HepG2 (cell line): ENCODE data around the gene VNN1. TPM values are rescaled to one million over a fixed set of nuclear protein-coding genes. Genes with fewer than 3 reads are reported as not detected.

Source experiments
- ATAC-seq: fragments of 200-7000 bp; cut with Tn5 transposase; 3 replicates; pipeline ENCODE4 v1.9.1; 2020; ENCODE audit warnings: mild to moderate bottlenecking, moderate library complexity
- BruUV-seq: library from RNA; stranded (reverse); fragments of 400-500 nt; replicated peaks from 2 replicates; lab custom pipeline; 2021; lab: Mats Ljungman, UMichigan
- CTCF ChIA-PET: fragments of 300-600 bp; formaldehyde crosslinking; extraction: SDS; loops from one replicate; lab custom pipeline; 2021; ENCODE audit warnings: low total read pairs, inconsistent platforms, low intra/inter-chr PET ratio; lab: Yijun Ruan, JAX
- POLR2A ChIA-PET: fragments of 350-600 bp; sonication (Branson Sonifier 250); formaldehyde crosslinking; loops from one replicate; lab custom pipeline; 2020; ENCODE audit warnings: antibody characterized with exemption, inconsistent platforms; lab: Yijun Ruan, JAX
- DNase-seq: peaks from one replicate; pipeline ENCODE4 v3.0.0-alpha.2; 2015; ENCODE audit warnings: low spot score
- FAIRE-seq: peaks from 3 replicates; lab custom pipeline; 2011; peaks lifted over from hg19 to GRCh38; lab: Jason Lieb, UNC
- H2AFZ ChIP-seq: one replicate; pipeline ENCODE4 v1.6.1; 2011; ENCODE audit warnings: low read length, inconsistent platforms
- H3K27ac ChIP-seq: fragments of 300-600 bp; 3 replicates; pipeline ENCODE4 v1.8.0; 2011; ENCODE audit warnings: mixed run types, mild to moderate bottlenecking, mixed read lengths, low read length, inconsistent platforms; ENCODE audit not compliant: insufficient read depth; ENCODE audit errors: extremely low read length
- H3K27me3 ChIP-seq, 2 experiments: fragments of 200-600 bp in 1 of 2; 2 replicates in 1 of 2; 3 replicates in 1 of 2; pipeline versions ENCODE4 v1.6.0 to v1.8.0; 2011; ENCODE audit warnings: low read length in 2 of 2, mild to moderate bottlenecking in 2 of 2, moderate library complexity in 2 of 2, inconsistent platforms in 1 of 2; ENCODE audit not compliant: insufficient read depth in 2 of 2, control insufficient read depth in 1 of 2
- H3K36me3 ChIP-seq, 2 experiments: fragments of 200-600 bp in 1 of 2; replicated peaks in 1 of 2; 2 replicates in 1 of 2; 3 replicates in 1 of 2; pipeline versions ENCODE4 v1.5.1 to v1.8.0; 2011; ENCODE audit warnings: low read length in 2 of 2, inconsistent platforms in 1 of 2; ENCODE audit not compliant: insufficient read depth in 2 of 2, control insufficient read depth in 1 of 2
- H3K4me1 ChIP-seq: 2 replicates; pipeline ENCODE4 v1.5.1; 2012; ENCODE audit warnings: low read length, inconsistent platforms; ENCODE audit not compliant: insufficient read depth
- H3K4me2 ChIP-seq: 2 replicates; pipeline ENCODE4 v1.6.0; 2011; ENCODE audit warnings: low read depth, low read length, inconsistent platforms
- H3K4me3 ChIP-seq, 3 experiments: fragments of 200-600 bp in 1 of 3; sonication (generic), shearing (Covaris generic) in 1 of 3; replicated peaks in 1 of 3; 2 replicates each; pipeline ENCODE4 v1.5.1; 2011 to 2016; ENCODE audit warnings: low read length in 3 of 3, inconsistent platforms in 2 of 3, low read depth in 2 of 3, mild to moderate bottlenecking in 2 of 3, control low read depth in 1 of 3, mixed read lengths in 1 of 3; ENCODE audit not compliant: insufficient read depth in 1 of 3
- H3K79me2 ChIP-seq: one replicate; pipeline ENCODE4 v1.6.1; 2011; ENCODE audit warnings: low read length, inconsistent platforms; ENCODE audit not compliant: insufficient read depth
- H3K9ac ChIP-seq: 2 replicates; pipeline ENCODE4 v1.6.0; 2011; ENCODE audit warnings: mild to moderate bottlenecking, low read depth, low read length, inconsistent platforms; ENCODE audit not compliant: insufficient read depth
- H3K9me3 ChIP-seq: 2 replicates; pipeline ENCODE4 v1.5.1; 2012; ENCODE audit warnings: mild to moderate bottlenecking, low read length
- H4K20me1 ChIP-seq: 2 replicates; pipeline ENCODE4 v1.6.0; 2011; ENCODE audit warnings: inconsistent platforms, mild to moderate bottlenecking, low read length, moderate library complexity; ENCODE audit not compliant: insufficient read depth
- ASH2L ChIP-seq: fragments of 300-600, 200-600 bp; sonication (generic); IDR thresholded peaks from 2 replicates; pipeline ENCODE4 v1.7.0; 2017; ENCODE audit warnings: low read depth, mild to moderate bottlenecking, moderate library complexity, mixed read lengths, low read length; ENCODE audit not compliant: insufficient read length
- MATR3 ChIP-seq: sonication (generic); formaldehyde crosslinking; IDR thresholded peaks from 2 replicates; pipeline ENCODE4 v1.4.0; 2020; ENCODE audit warnings: missing genetic modification reagents
- NCOA1 ChIP-seq: sonication (generic); formaldehyde crosslinking; IDR thresholded peaks from 2 replicates; pipeline ENCODE4 v1.9.0; 2021; ENCODE audit warnings: missing genetic modification reagents
- RBM22 ChIP-seq: fragments of 200-400 bp; formaldehyde crosslinking; optimal IDR thresholded peaks from 2 replicates; pipeline ENCODE3; 2017; ENCODE audit warnings: mild to moderate bottlenecking, low read length, moderate library complexity
- ZKSCAN1 ChIP-seq: fragments of 150-350 bp; IDR thresholded peaks from 2 replicates; pipeline ENCODE4 v1.6.1; 2014; ENCODE audit warnings: low read length
- ZNF34 ChIP-seq: sonication (generic); formaldehyde crosslinking; IDR thresholded peaks from 2 replicates; pipeline ENCODE4 v1.4.0; 2020; ENCODE audit warnings: mild to moderate bottlenecking, missing genetic modification reagents, borderline replicate concordance
- ZNF800 ChIP-seq: sonication (generic); formaldehyde crosslinking; IDR thresholded peaks from 2 replicates; pipeline ENCODE4 v1.4.0; 2020; ENCODE audit warnings: missing genetic modification reagents
- ZNF839 ChIP-seq: sonication (generic); formaldehyde crosslinking; IDR thresholded peaks from 2 replicates; pipeline ENCODE4 v1.4.0; 2020; ENCODE audit warnings: missing genetic modification reagents, mild to moderate bottlenecking, borderline replicate concordance
- WGBS: methylation state at CpG from one replicate; pipeline ENCODE4 v1.1.6; 2017; ENCODE audit warnings: low lambda C conversion rate; 5-methylcytosine and 5-hydroxymethylcytosine counted together
- in situ Hi-C: cut with HindIII; loops from 2 replicates; pipeline ENCODE4 v1.10.0; 2017; ENCODE audit warnings: low pct_unique_long_range_greater_than_20kb; ENCODE audit not compliant: extremely low pct_ligation_motif_present
- intact Hi-C: fragments of 100-400 bp; cut with micrococcal nuclease; formaldehyde crosslinking; loops from one replicate; pipeline ENCODE4 v1.10.0; 2022; ENCODE audit not compliant: unreplicated experiment
- polyA plus RNA-seq, 8 experiments: library from polyadenylated mRNA; depleted of rRNA in 3 of 8; stranded (reverse) in 7 of 8; unstranded in 1 of 8; fragments of >200 nt; fragmentation: Illumina TruSeq in 4 of 8; extraction: Trizol in 4 of 8; gene quantifications; 2 replicates each; pipeline versions ENCODE4 v1.2.1 to v1.2.3, GENCODE V29; 2011 to 2016; ENCODE audit warnings: low read depth in 4 of 8, missing spikeins in 1 of 8, mixed read lengths in 1 of 8; ENCODE audit not compliant: insufficient read depth in 1 of 8
- total RNA-seq, 5 experiments: library from RNA; depleted of rRNA; stranded (reverse); fragments of >200 nt; fragmentation: Illumina TruSeq; extraction: Trizol; gene quantifications; 2 replicates each; pipeline ENCODE4 v1.2.3, GENCODE V29; 2016; ENCODE audit warnings: low read depth in 1 of 5

The VNN1 gene
- total and polyA plus RNA-seq, 2 of the 13 experiments (the other 11 are each of a cell fraction or from before 2014, with no cell fraction given), result 0.62 to 4.0 TPM

GRCh38 chr6:132725947-132726607 is 12.2 kb upstream of the VNN1 start:
- TF ChIP-seq MATR3 (CRISPR knock-in tag) (no peak), ZKSCAN1 (no peak), ZNF839 (no peak), NCOA1 (CRISPR knock-in tag) (no peak), ZNF800 (CRISPR knock-in tag) (no peak), ASH2L (no peak), ZNF34 (CRISPR knock-in tag) (no peak), RBM22 (no peak)
- TF ChIP-seq, all 625 proteins: peak for 0
- no peak for ATAC-seq
- H3K27ac ChIP-seq, result no peak overlapping the region
- DNase-seq, result no peak
- no peaks in the 10 kb centered on the region for H4K20me1 ChIP-seq
- H3K4me2 ChIP-seq, result no peak overlapping the region
- FAIRE-seq, result no peak
- no peak overlapping the region for H3K9ac ChIP-seq
- no peak overlapping the region for H2AFZ ChIP-seq
- no peaks in the 10 kb centered on the region for H3K36me3 ChIP-seq
- POLR2A ChIA-PET, result no interaction called here
- CTCF ChIA-PET, result no interaction called here
- H3K4me1 ChIP-seq, result peaks cover 19% of the 10 kb centered on the region
- H3K27me3 ChIP-seq, result no peaks in the 10 kb centered on the region
- intact Hi-C loops, result no loop called here
- WGBS, result 37% methylated on average over 6 of the region's 6 CpGs
- H3K9me3 ChIP-seq, result no peaks in the 10 kb centered on the region
- BruUV-seq, result no TSS peak
- H3K79me2 ChIP-seq, result no peaks in the 10 kb centered on the region
- in situ Hi-C loops, result no loop called here
- no peak overlapping the region for H3K4me3 ChIP-seq
